Measurements from ENCODE around the gene TAS2R31.
"Not testable (repeated sequence)": the region's sequence is repeated elsewhere in the genome, so short reads cannot be mapped to it uniquely, and the experiment has no call there.

The TAS2R31 gene, protein sequence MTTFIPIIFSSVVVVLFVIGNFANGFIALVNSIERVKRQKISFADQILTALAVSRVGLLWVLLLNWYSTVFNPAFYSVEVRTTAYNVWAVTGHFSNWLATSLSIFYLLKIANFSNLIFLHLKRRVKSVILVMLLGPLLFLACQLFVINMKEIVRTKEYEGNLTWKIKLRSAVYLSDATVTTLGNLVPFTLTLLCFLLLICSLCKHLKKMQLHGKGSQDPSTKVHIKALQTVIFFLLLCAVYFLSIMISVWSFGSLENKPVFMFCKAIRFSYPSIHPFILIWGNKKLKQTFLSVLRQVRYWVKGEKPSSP

GRCh38 chr12:11031307-11031706 is at the start of gene TAS2R31:
Gene TAS2R31 (minus strand): TSS chr12:11031407. CDS start chr12:11031335, 72 bp downstream.
- Mint-ChIP-seq H3K9me3 (no peaks in the 10 kb centered on the region), H3K4me3 (no peak within 1 kb of the TSS), H3K27me3 (no peaks in the 10 kb centered on the region), H3K27ac (ENCODE audit: low read depth) (no peak within 1 kb of the TSS), H3K4me1 (no peaks in the 10 kb centered on the region), H3K36me3 (ENCODE audit: insufficient read depth) (peaks cover 7% of the 10 kb centered on the region)
- ATAC-seq (replicated peaks; ENCODE audit: extremely low read depth, poor library complexity, severe bottlenecking) (no peak), DNase-seq (ENCODE audit: low spot score in 2 of 2) (no peak)

GRCh38 chr12:11078246-11078645 is 47.0 kb upstream of the TAS2R31 start:
- ATAC-seq (replicated peaks; ENCODE audit: extremely low read depth, poor library complexity, severe bottlenecking), result no peak
- H3K4me3 Mint-ChIP-seq, result no peak overlapping the region
- no peaks in the 10 kb centered on the region for H3K27me3 Mint-ChIP-seq
- H3K27ac Mint-ChIP-seq (ENCODE audit: low read depth), result no peak overlapping the region
- H3K36me3 Mint-ChIP-seq (ENCODE audit: insufficient read depth), result no peaks in the 10 kb centered on the region
- peaks cover 13% of the 10 kb centered on the region for H3K4me1 Mint-ChIP-seq
- H3K9me3 Mint-ChIP-seq, result peaks cover 6% of the 10 kb centered on the region
- DNase-seq (ENCODE audit: low spot score in 2 of 2), result no peak

- no peaks in the 10 kb centered on the region for H3K27me3 Mint-ChIP-seq
- ATAC-seq (replicated peaks; ENCODE audit: extremely low read depth, poor library complexity, severe bottlenecking) (no peak), DNase-seq (ENCODE audit: low spot score in 2 of 2) (no peak)
- no peak overlapping the region for H3K27ac Mint-ChIP-seq (ENCODE audit: low read depth)
- H3K36me3 Mint-ChIP-seq (ENCODE audit: insufficient read depth), result no peaks in the 10 kb centered on the region
- no peaks in the 10 kb centered on the region for H3K9me3 Mint-ChIP-seq
- H3K4me1 Mint-ChIP-seq, result peaks cover 13% of the 10 kb centered on the region
- H3K4me3 Mint-ChIP-seq, result no peak overlapping the region
Measured at GRCh38 chr12:11075642-11076041, 44.4 kb upstream of the TAS2R31 start.

GRCh38 chr12:11071414-11071813 is 40.2 kb upstream of the TAS2R31 start:
- peaks cover 4% of the 10 kb centered on the region for H3K4me1 Mint-ChIP-seq
- no peaks in the 10 kb centered on the region for H3K27me3 Mint-ChIP-seq
- no peak for DNase-seq (ENCODE audit: low spot score in 2 of 2)
- no peaks in the 10 kb centered on the region for H3K36me3 Mint-ChIP-seq (ENCODE audit: insufficient read depth)
- no peak for ATAC-seq (replicated peaks; ENCODE audit: extremely low read depth, poor library complexity, severe bottlenecking)
- H3K9me3 Mint-ChIP-seq, result no peaks in the 10 kb centered on the region
- H3K27ac Mint-ChIP-seq (ENCODE audit: low read depth), result no peak overlapping the region
- no peak overlapping the region for H3K4me3 Mint-ChIP-seq

DNA sequence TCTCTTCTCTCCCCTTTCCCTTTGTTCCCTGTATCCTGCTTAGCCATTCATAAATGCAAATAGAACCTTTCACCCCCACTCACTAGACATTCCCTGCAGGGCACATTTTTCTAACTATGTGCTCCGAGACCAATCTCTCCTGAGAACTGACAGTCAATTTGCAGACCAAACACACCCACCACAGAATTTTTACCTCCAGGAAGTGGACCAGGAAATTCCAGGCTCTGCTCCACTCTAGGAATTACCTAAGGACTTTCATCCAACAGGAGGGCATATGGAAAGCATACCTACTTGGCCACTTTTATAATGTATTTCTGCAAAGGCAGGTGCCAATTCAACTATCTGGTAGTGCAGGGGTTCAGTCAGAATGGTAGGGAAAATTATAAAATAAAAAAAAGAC is 39.8 kb upstream of the TAS2R31 start:
- H3K9me3 Mint-ChIP-seq, result no peaks in the 10 kb centered on the region
- no peaks in the 10 kb centered on the region for H3K36me3 Mint-ChIP-seq (ENCODE audit: insufficient read depth)
- no peaks in the 10 kb centered on the region for H3K27me3 Mint-ChIP-seq
- no peak for ATAC-seq (replicated peaks; ENCODE audit: extremely low read depth, poor library complexity, severe bottlenecking)
- H3K27ac Mint-ChIP-seq (ENCODE audit: low read depth), result no peak overlapping the region
- DNase-seq (ENCODE audit: low spot score in 2 of 2), result no peak
- peaks cover 4% of the 10 kb centered on the region for H3K4me1 Mint-ChIP-seq
- H3K4me3 Mint-ChIP-seq, result no peak overlapping the region

GRCh38 chr12:11069854-11070365 is 38.7 kb upstream of the TAS2R31 start:
- Mint-ChIP-seq H3K4me3 (no peak overlapping the region), H3K4me1 (no peaks in the 10 kb centered on the region), H3K9me3 (no peaks in the 10 kb centered on the region), H3K27me3 (no peaks in the 10 kb centered on the region), H3K36me3 (ENCODE audit: insufficient read depth) (no peaks in the 10 kb centered on the region), H3K27ac (ENCODE audit: low read depth) (no peak overlapping the region)
- ATAC-seq (replicated peaks; ENCODE audit: extremely low read depth, poor library complexity, severe bottlenecking) (no peak), DNase-seq (ENCODE audit: low spot score in 2 of 2) (no peak)

DNA sequence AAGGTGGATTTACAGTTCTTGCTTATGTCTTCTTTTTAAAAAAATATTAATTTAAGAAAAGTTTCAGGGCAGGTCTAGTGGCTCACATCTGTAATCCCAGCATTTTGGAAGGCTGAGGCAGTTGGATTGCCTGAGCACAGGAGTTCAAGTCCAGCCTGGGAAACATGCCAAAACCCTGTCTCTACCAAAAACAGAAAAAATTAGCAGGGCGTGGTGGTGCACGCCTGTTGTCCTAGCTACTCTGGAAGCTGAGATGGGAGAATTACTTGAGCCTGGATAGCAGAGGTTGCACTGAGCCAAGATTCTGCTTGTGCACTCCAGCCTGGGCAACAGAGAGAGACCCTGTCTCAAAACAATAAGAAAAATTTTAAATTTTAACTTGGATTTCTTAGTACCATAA is 36.3 kb upstream of the TAS2R31 start:
- ATAC-seq (replicated peaks; ENCODE audit: extremely low read depth, poor library complexity, severe bottlenecking) (no peak), DNase-seq (ENCODE audit: low spot score in 2 of 2) (no peak)
- no peak overlapping the region for H3K4me3 Mint-ChIP-seq
- H3K4me1 Mint-ChIP-seq, result no peaks in the 10 kb centered on the region
- no peaks in the 10 kb centered on the region for H3K27me3 Mint-ChIP-seq
- no peaks in the 10 kb centered on the region for H3K36me3 Mint-ChIP-seq (ENCODE audit: insufficient read depth)
- H3K9me3 Mint-ChIP-seq, result no peaks in the 10 kb centered on the region
- H3K27ac Mint-ChIP-seq (ENCODE audit: low read depth), result no peak overlapping the region

- not testable (repeated sequence) for H3K9me3 Mint-ChIP-seq; H3K27ac Mint-ChIP-seq (ENCODE audit: low read depth); H3K4me3 Mint-ChIP-seq; ATAC-seq (replicated peaks; ENCODE audit: extremely low read depth, poor library complexity, severe bottlenecking); H3K36me3 Mint-ChIP-seq (ENCODE audit: insufficient read depth); DNase-seq (ENCODE audit: low spot score in 2 of 2); H3K27me3 Mint-ChIP-seq; H3K4me1 Mint-ChIP-seq
Measured at GRCh38 chr12:11062194-11062593, 31.0 kb upstream of the TAS2R31 start, which contains the start of gene TAS2R46. Gene TAS2R46 (minus strand): TSS chr12:11062294. CDS start chr12:11062294, 0 bp downstream.

DNA sequence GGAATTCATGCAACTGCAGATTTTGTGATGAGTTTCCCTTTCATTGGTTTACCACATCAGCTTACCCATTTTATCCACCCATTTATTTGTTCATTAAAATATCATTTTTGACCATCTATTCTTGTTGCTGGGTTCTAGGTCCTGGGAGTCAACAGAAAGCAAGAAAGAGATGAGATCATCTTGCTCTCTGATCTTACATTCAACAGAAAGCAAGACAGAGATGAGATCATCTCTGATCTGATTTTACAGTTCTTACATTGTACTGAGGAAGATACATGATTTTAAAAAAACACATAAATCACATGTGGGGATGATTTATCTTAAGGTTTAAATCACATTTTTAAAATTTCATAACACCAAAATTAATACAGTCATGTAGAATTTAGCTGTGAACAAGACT is 28.6 kb upstream of the TAS2R31 start:
- no peak for DNase-seq (ENCODE audit: low spot score in 2 of 2)
- Mint-ChIP-seq H3K4me3 (no peak overlapping the region), H3K27me3 (no peaks in the 10 kb centered on the region), H3K27ac (ENCODE audit: low read depth) (no peak overlapping the region), H3K36me3 (ENCODE audit: insufficient read depth) (peaks cover 3% of the 10 kb centered on the region), H3K4me1 (peaks cover 8% of the 10 kb centered on the region), H3K9me3 (no peaks in the 10 kb centered on the region)
- no peak for ATAC-seq (replicated peaks; ENCODE audit: extremely low read depth, poor library complexity, severe bottlenecking)

GRCh38 chr12:11059041-11059440 is 27.8 kb upstream of the TAS2R31 start:
- Mint-ChIP-seq H3K27ac (ENCODE audit: low read depth) (no peak overlapping the region), H3K4me1 (peaks cover 8% of the 10 kb centered on the region), H3K36me3 (ENCODE audit: insufficient read depth) (peaks cover 3% of the 10 kb centered on the region), H3K9me3 (no peaks in the 10 kb centered on the region), H3K27me3 (no peaks in the 10 kb centered on the region), H3K4me3 (no peak overlapping the region)
- ATAC-seq (replicated peaks; ENCODE audit: extremely low read depth, poor library complexity, severe bottlenecking) (no peak), DNase-seq (ENCODE audit: low spot score in 2 of 2) (no peak)

DNA sequence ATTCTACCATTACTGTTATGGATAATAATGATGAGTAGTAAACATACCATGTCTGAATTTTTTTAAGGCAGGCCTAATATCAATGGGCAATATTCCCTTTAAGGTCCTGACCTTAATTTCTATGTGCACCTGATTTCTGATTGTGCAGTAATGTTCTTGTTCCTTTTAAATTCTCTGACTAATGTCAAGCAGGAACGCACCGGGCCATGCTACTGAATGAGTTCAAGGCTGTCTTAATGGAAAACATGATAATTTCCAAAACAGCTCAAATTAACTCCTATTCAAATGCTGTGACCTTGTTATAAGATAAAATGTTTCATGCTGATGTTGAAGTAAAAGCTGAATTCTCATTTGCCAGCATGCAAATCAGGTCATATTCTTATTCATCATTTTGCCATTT is 24.1 kb upstream of the TAS2R31 start:
- no peak for DNase-seq (ENCODE audit: low spot score in 2 of 2)
- no peaks in the 10 kb centered on the region for H3K4me1 Mint-ChIP-seq
- H3K27ac Mint-ChIP-seq (ENCODE audit: low read depth), result no peak overlapping the region
- H3K9me3 Mint-ChIP-seq, result peaks cover 6% of the 10 kb centered on the region
- peaks cover 3% of the 10 kb centered on the region for H3K36me3 Mint-ChIP-seq (ENCODE audit: insufficient read depth)
- no peak for ATAC-seq (replicated peaks; ENCODE audit: extremely low read depth, poor library complexity, severe bottlenecking)
- no peaks in the 10 kb centered on the region for H3K27me3 Mint-ChIP-seq
- no peak overlapping the region for H3K4me3 Mint-ChIP-seq

DNA sequence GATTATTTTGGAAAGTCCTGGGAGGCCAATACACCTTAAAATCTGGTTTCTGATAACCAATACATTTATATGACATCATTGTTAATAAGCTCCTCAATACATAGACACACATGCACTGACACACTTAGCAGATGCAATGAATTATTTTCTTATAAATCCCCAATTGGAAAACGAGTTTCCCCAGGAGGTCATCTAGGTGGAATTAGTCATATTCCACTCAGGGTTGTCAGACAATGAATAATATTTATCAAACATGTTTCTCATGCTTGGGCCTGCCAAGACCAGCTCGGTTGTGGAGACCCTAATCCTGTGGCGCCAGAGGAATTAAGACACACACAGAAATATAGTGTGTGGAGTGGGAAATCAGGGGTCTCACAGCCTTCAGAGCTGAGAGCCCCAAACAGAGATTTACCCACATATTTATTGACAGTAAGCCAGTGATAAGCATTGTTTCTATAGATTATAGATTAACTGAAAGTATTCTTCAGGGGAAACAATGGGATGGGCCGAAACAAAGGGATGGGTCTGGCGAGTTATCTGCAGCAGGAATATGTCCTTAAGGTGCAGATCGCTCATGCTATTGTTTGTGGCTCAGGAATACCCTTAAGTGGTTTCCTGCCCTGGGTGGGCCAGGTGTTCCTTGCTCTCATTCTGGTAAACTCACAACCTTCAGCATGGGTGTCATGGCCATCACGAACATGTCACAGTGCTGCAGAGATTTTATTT is 18.8 kb upstream of the TAS2R31 start:
- not testable (repeated sequence) for ATAC-seq (replicated peaks; ENCODE audit: extremely low read depth, poor library complexity, severe bottlenecking); H3K27ac Mint-ChIP-seq (ENCODE audit: low read depth); H3K4me3 Mint-ChIP-seq; H3K9me3 Mint-ChIP-seq; DNase-seq (ENCODE audit: low spot score in 2 of 2); H3K4me1 Mint-ChIP-seq; H3K27me3 Mint-ChIP-seq; H3K36me3 Mint-ChIP-seq (ENCODE audit: insufficient read depth)

DNA sequence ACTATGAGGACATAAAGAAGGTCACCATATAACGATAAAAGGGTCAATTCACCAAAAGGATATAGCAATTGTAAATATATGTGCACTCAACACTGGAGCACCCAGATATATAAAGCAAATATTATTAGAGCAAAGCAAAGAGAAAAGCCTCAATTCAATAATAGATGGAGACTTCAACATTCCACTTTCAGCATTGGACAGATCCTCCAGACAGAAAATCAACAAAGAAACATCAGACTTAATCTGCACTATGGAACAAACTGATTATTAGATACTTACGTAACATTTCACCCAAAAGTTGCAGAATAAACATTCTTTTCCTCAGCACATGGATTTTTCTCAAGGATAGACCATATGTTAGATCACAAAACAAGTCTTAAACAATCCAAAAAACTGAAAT is 10.2 kb upstream of the TAS2R31 start:
- H3K27ac Mint-ChIP-seq (ENCODE audit: low read depth); H3K4me3 Mint-ChIP-seq; H3K27me3 Mint-ChIP-seq; H3K9me3 Mint-ChIP-seq; DNase-seq (ENCODE audit: low spot score in 2 of 2); H3K36me3 Mint-ChIP-seq (ENCODE audit: insufficient read depth); ATAC-seq (replicated peaks; ENCODE audit: extremely low read depth, poor library complexity, severe bottlenecking): not testable (repeated sequence)
- peaks cover 17% of the 10 kb centered on the region for H3K4me1 Mint-ChIP-seq
